ENCODE results near the gene DYRK4. TPM values are rescaled to one million over a fixed set of nuclear protein-coding genes. Genes with fewer than 3 reads are reported as not detected.

Gene DYRK4
- total and polyA plus RNA-seq, 2 of the 8 experiments (the other 6 are each of a cell fraction or from before 2014, with no cell fraction given) = 10.5 to 11.4 TPM

DNA sequence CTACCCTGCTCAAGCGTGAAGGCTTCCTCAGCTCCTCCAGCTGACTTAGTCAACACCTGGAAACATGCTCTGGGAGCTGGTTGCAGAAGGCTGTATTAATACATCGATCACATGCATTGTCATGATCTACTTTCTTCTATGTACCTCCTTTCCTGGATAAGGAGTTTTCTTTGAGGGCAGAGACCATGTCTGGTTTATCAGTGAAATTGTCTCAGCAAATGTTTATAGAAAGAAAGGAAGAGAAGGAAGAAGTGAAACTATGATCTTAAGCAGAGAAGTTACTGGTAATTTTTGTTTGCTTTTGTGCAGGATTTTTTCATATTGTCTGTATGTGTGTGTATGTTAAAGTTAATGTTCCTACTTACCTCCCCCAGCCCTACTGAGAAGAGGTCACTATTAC lies 4.5 kb downstream of the DYRK4 start (continued):
- TF ChIP-seq CREB1 (IDR thresholded peaks at IDR 0.05) = no peak
- no peak for TF ChIP-seq PHF8 (conservative IDR thresholded peaks at IDR 0.05; ENCODE audit: low read depth, low read length)
- no peak for TF ChIP-seq GABPA (IDR thresholded peaks at IDR 0.05; ENCODE audit: borderline replicate concordance, insufficient read depth, low read length)
- TF ChIP-seq HDAC2 (IDR thresholded peaks at IDR 0.05; ENCODE audit: borderline replicate concordance in 1 of 2, low read depth in 2 of 2, low read length in 2 of 2) = no peak
- TF ChIP-seq CHD1 (IDR thresholded peaks at IDR 0.05; ENCODE audit: low read depth, low read length) = no peak
- no peak for TF ChIP-seq JUND (IDR thresholded peaks at IDR 0.05; ENCODE audit: low read length)
- no peak for TF ChIP-seq EP300 (IDR thresholded peaks at IDR 0.05; ENCODE audit: borderline replicate concordance in 1 of 2, low read depth in 2 of 2, low read length in 2 of 2)

Measured in H1 (cell line).